ENCODE results near the gene DDR2. TPM values are rescaled to one million over a fixed set of nuclear protein-coding genes. Genes with fewer than 3 reads are reported as not detected.

DDR2 gene
- polyA plus RNA-seq, 1 of the 3 experiments (the other 2 are of a cell fraction): 34.0 TPM

DNA sequence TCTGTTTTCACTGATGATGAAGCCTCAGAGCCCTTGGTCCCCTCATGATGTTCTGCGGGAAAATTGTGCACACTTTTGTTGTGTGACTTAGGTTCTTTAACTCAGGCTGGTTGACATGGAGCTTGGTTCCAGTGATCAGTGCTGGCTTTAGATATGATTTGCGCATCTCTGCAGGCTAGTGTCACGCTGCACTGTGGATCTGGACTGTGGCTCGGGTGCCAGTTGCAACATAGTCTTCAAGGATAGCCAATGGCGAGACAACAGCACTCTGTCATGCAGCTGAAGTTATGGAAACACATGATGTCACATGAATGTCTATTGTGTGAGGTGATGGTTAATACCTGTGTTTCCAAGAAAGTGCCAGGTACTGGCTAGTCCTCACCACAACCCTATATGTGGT is 56.7 kb downstream of the DDR2 start:
- ChIA-PET CTCF (interaction anchor here (2.8 kb wide), 1 partner anchor 75 kb away, joined by 9 read pairs; no protein-coding TSS in a partner anchor), POLR2A (no interaction called here)
- H2AFZ ChIP-seq (ENCODE audit: low read depth): no peak overlapping the region
- TF ChIP-seq SIN3A (IDR thresholded peaks at IDR 0.05; ENCODE audit: borderline replicate concordance, low read depth, low read length) (no peak), ELF1 (IDR thresholded peaks at IDR 0.05) (no peak), NRF1 (IDR thresholded peaks at IDR 0.05; ENCODE audit: low read depth, low read length) (no peak), FOXJ3 (CRISPR knock-in tag; IDR thresholded peaks at IDR 0.05) (no peak), TCF12 (IDR thresholded peaks at IDR 0.05) (no peak), EZH2phosphoT487 (IDR thresholded peaks at IDR 0.05; ENCODE audit: borderline replicate concordance, low read depth) (no peak), RXRA (IDR thresholded peaks at IDR 0.05; ENCODE audit: borderline replicate concordance, low read depth) (no peak), JUND (IDR thresholded peaks at IDR 0.05) (no peak), POLR2AphosphoS5 (IDR thresholded peaks at IDR 0.05; ENCODE audit: low read depth, low read length) (no peak)
- TF ChIP-seq, protein P1, sequence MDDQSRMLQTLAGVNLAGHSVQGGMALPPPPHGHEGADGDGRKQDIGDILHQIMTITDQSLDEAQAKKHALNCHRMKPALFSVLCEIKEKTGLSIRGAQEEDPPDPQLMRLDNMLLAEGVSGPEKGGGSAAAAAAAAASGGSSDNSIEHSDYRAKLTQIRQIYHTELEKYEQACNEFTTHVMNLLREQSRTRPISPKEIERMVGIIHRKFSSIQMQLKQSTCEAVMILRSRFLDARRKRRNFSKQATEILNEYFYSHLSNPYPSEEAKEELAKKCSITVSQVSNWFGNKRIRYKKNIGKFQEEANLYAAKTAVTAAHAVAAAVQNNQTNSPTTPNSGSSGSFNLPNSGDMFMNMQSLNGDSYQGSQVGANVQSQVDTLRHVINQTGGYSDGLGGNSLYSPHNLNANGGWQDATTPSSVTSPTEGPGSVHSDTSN (IDR thresholded peaks at IDR 0.05): no peak
- TF ChIP-seq, protein P2, sequence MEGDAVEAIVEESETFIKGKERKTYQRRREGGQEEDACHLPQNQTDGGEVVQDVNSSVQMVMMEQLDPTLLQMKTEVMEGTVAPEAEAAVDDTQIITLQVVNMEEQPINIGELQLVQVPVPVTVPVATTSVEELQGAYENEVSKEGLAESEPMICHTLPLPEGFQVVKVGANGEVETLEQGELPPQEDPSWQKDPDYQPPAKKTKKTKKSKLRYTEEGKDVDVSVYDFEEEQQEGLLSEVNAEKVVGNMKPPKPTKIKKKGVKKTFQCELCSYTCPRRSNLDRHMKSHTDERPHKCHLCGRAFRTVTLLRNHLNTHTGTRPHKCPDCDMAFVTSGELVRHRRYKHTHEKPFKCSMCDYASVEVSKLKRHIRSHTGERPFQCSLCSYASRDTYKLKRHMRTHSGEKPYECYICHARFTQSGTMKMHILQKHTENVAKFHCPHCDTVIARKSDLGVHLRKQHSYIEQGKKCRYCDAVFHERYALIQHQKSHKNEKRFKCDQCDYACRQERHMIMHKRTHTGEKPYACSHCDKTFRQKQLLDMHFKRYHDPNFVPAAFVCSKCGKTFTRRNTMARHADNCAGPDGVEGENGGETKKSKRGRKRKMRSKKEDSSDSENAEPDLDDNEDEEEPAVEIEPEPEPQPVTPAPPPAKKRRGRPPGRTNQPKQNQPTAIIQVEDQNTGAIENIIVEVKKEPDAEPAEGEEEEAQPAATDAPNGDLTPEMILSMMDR (IDR thresholded peaks at IDR 0.05): no peak
- H4K20me1 ChIP-seq (ENCODE audit: insufficient read depth): peaks cover 48% of the 10 kb centered on the region
- no peaks in the 10 kb centered on the region for H3K9me2 ChIP-seq
- no peak for DNase-seq
- H3K36me3 ChIP-seq (replicated peaks in 1 of 2; ENCODE audit: control insufficient read depth in 1 of 2, insufficient read depth in 2 of 2, low read length in 1 of 2): peaks cover 3 to 14% of the 10 kb centered on the region in 2 experiments
- H3K4me3 ChIP-seq (ENCODE audit: low read depth in 2 of 2, low read length in 1 of 2): no peak overlapping the region
- H3K9ac ChIP-seq: no peak overlapping the region
- 100% methylated on average over 5 of the region's 5 CpGs for WGBS (ENCODE audit: low lambda C conversion rate)
- peaks cover 89% of the 10 kb centered on the region for H3K79me2 ChIP-seq (ENCODE audit: insufficient read depth)
- peak overlapping the region in 1 of 2 experiments; percentile 97; a peak in 2 of 4 replicates for H3K27ac ChIP-seq (ENCODE audit: low read depth in 2 of 2, low read length in 1 of 2)
- no peaks in the 10 kb centered on the region for H3K9me3 ChIP-seq
- no peaks in the 10 kb centered on the region for H3K27me3 ChIP-seq (ENCODE audit: insufficient read depth)
- no peak overlapping the region; the same call in 1 of the 2 replicates for H3K4me2 ChIP-seq
- peaks cover 34% of the 10 kb centered on the region for H3F3A ChIP-seq (replicated peaks; ENCODE audit: insufficient read depth)
- peaks cover 28 to 48% of the 10 kb centered on the region in 2 experiments for H3K4me1 ChIP-seq (ENCODE audit: control insufficient read depth in 1 of 2, insufficient read depth in 2 of 2, low read depth in 1 of 2, low read length in 1 of 2)

DNA sequence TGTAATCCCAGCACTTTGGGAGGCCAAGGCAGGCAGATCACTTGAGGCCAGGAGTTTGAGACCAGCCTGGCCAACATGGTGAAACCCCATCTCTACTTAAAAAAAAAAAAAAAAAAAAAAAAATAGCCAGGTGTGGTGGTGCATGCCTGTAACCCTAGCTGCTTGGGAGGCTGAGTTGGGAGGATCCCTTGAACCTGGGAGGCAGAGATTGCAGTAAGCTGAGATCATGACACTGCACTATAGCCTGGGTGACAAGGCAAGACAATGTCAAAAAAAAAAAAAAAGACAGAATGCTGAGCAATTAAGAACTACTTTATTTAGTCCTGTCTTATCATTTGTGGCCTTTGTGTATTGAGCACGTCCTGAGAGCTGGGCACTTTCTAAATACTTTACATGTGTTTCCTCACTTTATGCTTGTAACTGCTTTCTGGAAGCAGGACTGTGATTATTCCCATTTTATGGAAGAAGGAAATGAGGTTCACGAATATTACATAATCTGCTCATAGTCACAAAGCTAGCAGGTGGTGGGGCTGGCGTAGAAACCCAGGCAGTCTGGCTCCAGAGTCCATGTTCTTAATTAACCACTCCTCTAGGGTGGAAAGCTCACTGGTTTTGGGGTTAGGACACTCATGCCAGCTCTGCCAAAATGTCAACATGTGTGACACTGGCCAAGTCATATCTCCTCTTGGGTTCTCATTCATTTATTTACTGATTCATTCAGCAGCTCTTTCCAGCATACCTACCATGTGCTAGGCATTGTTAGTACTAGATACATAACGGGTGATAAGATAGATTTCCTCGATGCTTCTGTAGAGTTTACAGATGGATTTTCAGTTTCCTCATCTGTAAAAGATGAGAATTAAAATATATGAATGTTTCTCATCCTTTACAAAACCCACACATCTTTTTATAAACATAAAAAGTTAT is 57.7 kb downstream of the DDR2 start:
- peak overlapping the region; percentile 58 for H3K4me2 ChIP-seq
- H3F3A ChIP-seq (replicated peaks; ENCODE audit: insufficient read depth): peaks cover 32% of the 10 kb centered on the region
- peak overlapping the region; percentile 69; the same call in 1 of the 2 replicates for H3K9ac ChIP-seq
- no peaks in the 10 kb centered on the region for H3K9me2 ChIP-seq
- peaks cover 89% of the 10 kb centered on the region for H3K79me2 ChIP-seq (ENCODE audit: insufficient read depth)
- ChIA-PET POLR2A (no interaction called here), CTCF (interaction anchor here (1.1 to 2.8 kb wide), 3 partner anchors 17 to 76 kb away, joined by 3 to 9 read pairs (median 3); no protein-coding TSS in a partner anchor)
- H3K27me3 ChIP-seq (ENCODE audit: insufficient read depth): no peaks in the 10 kb centered on the region
- peak overlapping the region; percentile 78 to 97 for H3K27ac ChIP-seq (ENCODE audit: low read depth in 2 of 2, low read length in 1 of 2)
- TF ChIP-seq TCF12 (IDR thresholded peaks at IDR 0.05): peak; percentile 39; the same call in 1 of the 2 replicates
- TF ChIP-seq, protein P3, sequence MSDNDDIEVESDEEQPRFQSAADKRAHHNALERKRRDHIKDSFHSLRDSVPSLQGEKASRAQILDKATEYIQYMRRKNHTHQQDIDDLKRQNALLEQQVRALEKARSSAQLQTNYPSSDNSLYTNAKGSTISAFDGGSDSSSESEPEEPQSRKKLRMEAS (IDR thresholded peaks at IDR 0.05; ENCODE audit: low read depth): peak; percentile 56; the same call in 1 of the 2 replicates
- no peak for TF ChIP-seq FOXM1 (IDR thresholded peaks at IDR 0.05; ENCODE audit: low read depth)
- TF ChIP-seq NRF1 (IDR thresholded peaks at IDR 0.05; ENCODE audit: low read depth, low read length): no peak
- H2AFZ ChIP-seq (ENCODE audit: low read depth): no peak overlapping the region
- peak overlapping the region in 1 of 2 experiments; percentile 26; a peak in 2 of 4 replicates for H3K4me3 ChIP-seq (ENCODE audit: low read depth in 2 of 2, low read length in 1 of 2)
- peaks cover 0 to 7% of the 10 kb centered on the region in 2 experiments for H3K36me3 ChIP-seq (replicated peaks in 1 of 2; ENCODE audit: control insufficient read depth in 1 of 2, insufficient read depth in 2 of 2, low read length in 1 of 2)
- WGBS (ENCODE audit: low lambda C conversion rate): 40% methylated on average over 5 of the region's 5 CpGs
- H4K20me1 ChIP-seq (ENCODE audit: insufficient read depth): peaks cover 44% of the 10 kb centered on the region
- H3K9me3 ChIP-seq: no peaks in the 10 kb centered on the region
- peaks cover 28 to 48% of the 10 kb centered on the region in 2 experiments for H3K4me1 ChIP-seq (ENCODE audit: control insufficient read depth in 1 of 2, insufficient read depth in 2 of 2, low read depth in 1 of 2, low read length in 1 of 2)
- DNase-seq: no peak
